ENCODE data around the gene CNTNAP5. TPM values are rescaled to one million over a fixed set of nuclear protein-coding genes. Genes with fewer than 3 reads are reported as not detected.

The CNTNAP5 gene
- total and polyA plus RNA-seq, 2 of the 4 experiments (the other 2 are of a cell fraction): not detected

DNA sequence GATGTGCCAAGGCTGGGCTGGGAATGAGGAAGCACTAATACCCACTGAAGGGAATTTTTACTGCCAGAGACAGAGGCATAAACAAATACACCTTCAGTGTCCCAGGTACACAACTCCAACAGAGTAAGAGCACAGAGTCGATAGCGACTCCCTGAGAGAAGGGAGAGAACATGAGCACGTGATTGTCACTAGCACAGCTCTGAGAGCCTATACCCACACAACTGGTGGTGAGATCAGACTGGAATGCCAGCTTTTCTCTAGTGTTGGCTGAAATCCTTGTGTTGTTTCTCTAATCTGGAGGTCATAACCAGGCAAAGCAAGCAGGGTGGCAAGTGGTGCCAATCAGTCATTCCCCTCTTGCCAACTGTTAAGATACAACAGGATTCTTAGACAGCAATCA, 377.2 kb downstream of the CNTNAP5 start:
- no peaks in the 10 kb centered on the region for H3K36me3 ChIP-seq (ENCODE audit: control insufficient read depth, insufficient read depth, low read length)
- no peak overlapping the region for H4K5ac ChIP-seq (ENCODE audit: low read depth, low read length)
- no peaks in the 10 kb centered on the region for H3K79me1 ChIP-seq (ENCODE audit: low read depth in 1 of 2, low read length in 2 of 2)
- ATAC-seq (ENCODE audit: low read depth): no peak
- no peaks in the 10 kb centered on the region for H3K9me1 ChIP-seq (ENCODE audit: insufficient read depth, low read length)
- no peak overlapping the region for H2AFZ ChIP-seq (replicated peaks; ENCODE audit: low read length, poor library complexity)
- H3K4me3 ChIP-seq (ENCODE audit: insufficient read depth, low read depth, low read length): no peak overlapping the region
- H3K4me1 ChIP-seq (ENCODE audit: control insufficient read depth, insufficient read depth, low read length): no peaks in the 10 kb centered on the region
- peaks cover 6% of the 10 kb centered on the region; the same call in 1 of the 2 replicates for H3K9me3 ChIP-seq (ENCODE audit: control insufficient read depth, insufficient read depth, low read length)
- no peak overlapping the region for H3K27ac ChIP-seq (ENCODE audit: insufficient read depth, low read length)
- ChIA-PET POLR2A (ENCODE audit: unreplicated experiment) (no interaction called here), CTCF (no interaction called here)
- no TSS peak for BruUV-seq (replicated peaks)
- H3K56ac ChIP-seq (ENCODE audit: extremely low read depth, insufficient read depth, low read length): no peak overlapping the region
- H3K23ac ChIP-seq (ENCODE audit: low read depth, low read length): no peak overlapping the region
- intact Hi-C loops (cut with micrococcal nuclease) (no loop called here), dilution Hi-C loops (cut with HindIII; ENCODE audit: low sequenced_read_pairs, unreplicated experiment) (no loop called here), in situ Hi-C loops (cut with MboI; ENCODE audit: low sequenced_read_pairs) (no loop called here)
- H3K4me2 ChIP-seq (ENCODE audit: low read depth, low read length): no peak overlapping the region
- H3K14ac ChIP-seq (replicated peaks; ENCODE audit: low read depth, low read length): no peak overlapping the region
- no peak for DNase-seq
- no peak overlapping the region for H3K18ac ChIP-seq (ENCODE audit: low read depth, low read length)
- H4K8ac ChIP-seq (ENCODE audit: low read depth in 2 of 2, low read length in 2 of 2): no peak overlapping the region
- no peak overlapping the region for H2BK15ac ChIP-seq (ENCODE audit: low read depth, low read length)
- no peak for TF ChIP-seq MAFK (IDR thresholded peaks at IDR 0.05; ENCODE audit: low read depth, low read length)
- no peak for TF ChIP-seq MXI1 (IDR thresholded peaks at IDR 0.05; ENCODE audit: borderline replicate concordance, low read depth, low read length)
- TF ChIP-seq, protein P1, sequence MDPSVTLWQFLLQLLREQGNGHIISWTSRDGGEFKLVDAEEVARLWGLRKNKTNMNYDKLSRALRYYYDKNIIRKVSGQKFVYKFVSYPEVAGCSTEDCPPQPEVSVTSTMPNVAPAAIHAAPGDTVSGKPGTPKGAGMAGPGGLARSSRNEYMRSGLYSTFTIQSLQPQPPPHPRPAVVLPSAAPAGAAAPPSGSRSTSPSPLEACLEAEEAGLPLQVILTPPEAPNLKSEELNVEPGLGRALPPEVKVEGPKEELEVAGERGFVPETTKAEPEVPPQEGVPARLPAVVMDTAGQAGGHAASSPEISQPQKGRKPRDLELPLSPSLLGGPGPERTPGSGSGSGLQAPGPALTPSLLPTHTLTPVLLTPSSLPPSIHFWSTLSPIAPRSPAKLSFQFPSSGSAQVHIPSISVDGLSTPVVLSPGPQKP (IDR thresholded peaks at IDR 0.05; ENCODE audit: borderline replicate concordance, low read depth, low read length): no peak
- no peak for TF ChIP-seq POLR2A (IDR thresholded peaks at IDR 0.05; ENCODE audit: low read depth, low read length)
- TF ChIP-seq NFE2L2 (IDR thresholded peaks at IDR 0.05; ENCODE audit: low read depth, low read length): no peak
- no peak for TF ChIP-seq USF2 (IDR thresholded peaks at IDR 0.05; ENCODE audit: low read depth, low read length)
- no peak for TF ChIP-seq CHD1 (IDR thresholded peaks at IDR 0.05; ENCODE audit: low read depth, low read length)
- TF ChIP-seq, protein P2, sequence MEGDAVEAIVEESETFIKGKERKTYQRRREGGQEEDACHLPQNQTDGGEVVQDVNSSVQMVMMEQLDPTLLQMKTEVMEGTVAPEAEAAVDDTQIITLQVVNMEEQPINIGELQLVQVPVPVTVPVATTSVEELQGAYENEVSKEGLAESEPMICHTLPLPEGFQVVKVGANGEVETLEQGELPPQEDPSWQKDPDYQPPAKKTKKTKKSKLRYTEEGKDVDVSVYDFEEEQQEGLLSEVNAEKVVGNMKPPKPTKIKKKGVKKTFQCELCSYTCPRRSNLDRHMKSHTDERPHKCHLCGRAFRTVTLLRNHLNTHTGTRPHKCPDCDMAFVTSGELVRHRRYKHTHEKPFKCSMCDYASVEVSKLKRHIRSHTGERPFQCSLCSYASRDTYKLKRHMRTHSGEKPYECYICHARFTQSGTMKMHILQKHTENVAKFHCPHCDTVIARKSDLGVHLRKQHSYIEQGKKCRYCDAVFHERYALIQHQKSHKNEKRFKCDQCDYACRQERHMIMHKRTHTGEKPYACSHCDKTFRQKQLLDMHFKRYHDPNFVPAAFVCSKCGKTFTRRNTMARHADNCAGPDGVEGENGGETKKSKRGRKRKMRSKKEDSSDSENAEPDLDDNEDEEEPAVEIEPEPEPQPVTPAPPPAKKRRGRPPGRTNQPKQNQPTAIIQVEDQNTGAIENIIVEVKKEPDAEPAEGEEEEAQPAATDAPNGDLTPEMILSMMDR (conservative IDR thresholded peaks at IDR 0.05; ENCODE audit: low read depth, low read length): no peak
- no peak for TF ChIP-seq RAD21 (IDR thresholded peaks at IDR 0.05; ENCODE audit: low read length)
- no peak for TF ChIP-seq RCOR1 (IDR thresholded peaks at IDR 0.05; ENCODE audit: insufficient replicate concordance, low read length)
- no peak for TF ChIP-seq BHLHE40 (IDR thresholded peaks at IDR 0.05; ENCODE audit: low read depth, low read length)
- no peak overlapping the region for H2BK120ac ChIP-seq (ENCODE audit: low read depth, low read length)
- no peak overlapping the region for H2BK5ac ChIP-seq (ENCODE audit: low read depth, low read length, poor library complexity, severe bottlenecking)
- H4K20me1 ChIP-seq (ENCODE audit: insufficient read depth, low read length): no peaks in the 10 kb centered on the region
- H2AK9ac ChIP-seq (replicated peaks; ENCODE audit: low read depth, low read length, poor library complexity): no peak overlapping the region
- no CpG with 5 or more reads among the region's 3 CpGs for WGBS, 2 experiments (ENCODE audit: extremely low coverage in 2 of 2, insufficient read length in 1 of 2)
- H3K9ac ChIP-seq (ENCODE audit: low read depth, low read length): no peak overlapping the region
- H3K4ac ChIP-seq (ENCODE audit: low read depth, low read length): no peak overlapping the region
- H4K91ac ChIP-seq (ENCODE audit: insufficient read depth, low read depth, low read length): no peak overlapping the region
- no peaks in the 10 kb centered on the region for H3K27me3 ChIP-seq (ENCODE audit: control insufficient read depth, insufficient read depth, low read length)
- no peak overlapping the region for H2AK5ac ChIP-seq (ENCODE audit: low read depth, low read length)
- no peak overlapping the region for H2BK20ac ChIP-seq (ENCODE audit: low read depth, low read length)

Measured in IMR-90 (cell line).